Measurements from ENCODE around the gene HSFX1.

The HSFX1 gene

GRCh38 chrX:149803458-149804062 is 29.7 kb downstream of the HSFX1 start:
- Histone ChIP-seq H3K27ac (ENCODE audit: insufficient read depth, low read length, poor library complexity, severe bottlenecking) (no peak overlapping the region), H3K4me1 (ENCODE audit: control insufficient read depth, insufficient read depth, low read length, poor library complexity, severe bottlenecking) (no peaks in the 10 kb centered on the region), H3K36me3 (ENCODE audit: control insufficient read depth, insufficient read depth, low read length) (no peaks in the 10 kb centered on the region), H3K9me3 (ENCODE audit: control insufficient read depth, low read length) (no peaks in the 10 kb centered on the region), H3K27me3 (replicated peaks; ENCODE audit: control insufficient read depth, insufficient read depth, low read length, poor library complexity, severe bottlenecking) (no peaks in the 10 kb centered on the region), H3K4me3 (ENCODE audit: insufficient read depth, low read depth, low read length, poor library complexity, severe bottlenecking) (no peak overlapping the region)
- DNase-seq: no peak

- Histone ChIP-seq H3K27ac (ENCODE audit: insufficient read depth, low read length, poor library complexity, severe bottlenecking) (no peak overlapping the region), H3K4me3 (ENCODE audit: insufficient read depth, low read depth, low read length, poor library complexity, severe bottlenecking) (no peak overlapping the region), H3K36me3 (ENCODE audit: control insufficient read depth, insufficient read depth, low read length) (no peaks in the 10 kb centered on the region), H3K4me1 (ENCODE audit: control insufficient read depth, insufficient read depth, low read length, poor library complexity, severe bottlenecking) (no peaks in the 10 kb centered on the region), H3K27me3 (replicated peaks; ENCODE audit: control insufficient read depth, insufficient read depth, low read length, poor library complexity, severe bottlenecking) (no peaks in the 10 kb centered on the region), H3K9me3 (ENCODE audit: control insufficient read depth, low read length) (no peaks in the 10 kb centered on the region)
- no peak for DNase-seq
These were observed 30.2 kb downstream of the HSFX1 start for GRCh38 chrX:149804102-149804501.

- H3K27ac ChIP-seq (ENCODE audit: insufficient read depth, low read length, poor library complexity, severe bottlenecking): no peak overlapping the region
- no peak overlapping the region for H3K4me3 ChIP-seq (ENCODE audit: insufficient read depth, low read depth, low read length, poor library complexity, severe bottlenecking)
- no peak for DNase-seq
- H3K4me1 ChIP-seq (ENCODE audit: control insufficient read depth, insufficient read depth, low read length, poor library complexity, severe bottlenecking): no peaks in the 10 kb centered on the region
- no peaks in the 10 kb centered on the region for H3K9me3 ChIP-seq (ENCODE audit: control insufficient read depth, low read length)
- no peaks in the 10 kb centered on the region for H3K36me3 ChIP-seq (ENCODE audit: control insufficient read depth, insufficient read depth, low read length)
- H3K27me3 ChIP-seq (replicated peaks; ENCODE audit: control insufficient read depth, insufficient read depth, low read length, poor library complexity, severe bottlenecking): no peaks in the 10 kb centered on the region
These were observed 34.0 kb downstream of the HSFX1 start for GRCh38 chrX:149807747-149808458.

GRCh38 chrX:149818652-149819051 is 44.8 kb downstream of the HSFX1 start:
- H3K27ac ChIP-seq (ENCODE audit: insufficient read depth, low read length, poor library complexity, severe bottlenecking): no peak overlapping the region
- H3K4me1 ChIP-seq (ENCODE audit: control insufficient read depth, insufficient read depth, low read length, poor library complexity, severe bottlenecking): no peaks in the 10 kb centered on the region
- no peaks in the 10 kb centered on the region for H3K36me3 ChIP-seq (ENCODE audit: control insufficient read depth, insufficient read depth, low read length)
- no peaks in the 10 kb centered on the region for H3K27me3 ChIP-seq (replicated peaks; ENCODE audit: control insufficient read depth, insufficient read depth, low read length, poor library complexity, severe bottlenecking)
- no peaks in the 10 kb centered on the region for H3K9me3 ChIP-seq (ENCODE audit: control insufficient read depth, low read length)
- no peak for DNase-seq
- H3K4me3 ChIP-seq (ENCODE audit: insufficient read depth, low read depth, low read length, poor library complexity, severe bottlenecking): no peak overlapping the region

- no peak for DNase-seq
- Histone ChIP-seq H3K27ac (ENCODE audit: insufficient read depth, low read length, poor library complexity, severe bottlenecking) (no peak overlapping the region), H3K36me3 (ENCODE audit: control insufficient read depth, insufficient read depth, low read length) (no peaks in the 10 kb centered on the region), H3K9me3 (ENCODE audit: control insufficient read depth, low read length) (no peaks in the 10 kb centered on the region), H3K27me3 (replicated peaks; ENCODE audit: control insufficient read depth, insufficient read depth, low read length, poor library complexity, severe bottlenecking) (no peaks in the 10 kb centered on the region), H3K4me1 (ENCODE audit: control insufficient read depth, insufficient read depth, low read length, poor library complexity, severe bottlenecking) (no peaks in the 10 kb centered on the region), H3K4me3 (ENCODE audit: insufficient read depth, low read depth, low read length, poor library complexity, severe bottlenecking) (no peak overlapping the region)
These were observed 45.5 kb downstream of the HSFX1 start for GRCh38 chrX:149819371-149819770.

- H3K27ac ChIP-seq (ENCODE audit: insufficient read depth, low read length, poor library complexity, severe bottlenecking): no peak overlapping the region
- no peak for DNase-seq
- no peaks in the 10 kb centered on the region for H3K4me1 ChIP-seq (ENCODE audit: control insufficient read depth, insufficient read depth, low read length, poor library complexity, severe bottlenecking)
- H3K4me3 ChIP-seq (ENCODE audit: insufficient read depth, low read depth, low read length, poor library complexity, severe bottlenecking): no peak overlapping the region
- no peaks in the 10 kb centered on the region for H3K27me3 ChIP-seq (replicated peaks; ENCODE audit: control insufficient read depth, insufficient read depth, low read length, poor library complexity, severe bottlenecking)
- no peaks in the 10 kb centered on the region for H3K9me3 ChIP-seq (ENCODE audit: control insufficient read depth, low read length)
- no peaks in the 10 kb centered on the region for H3K36me3 ChIP-seq (ENCODE audit: control insufficient read depth, insufficient read depth, low read length)
These were observed 51.6 kb downstream of the HSFX1 start for GRCh38 chrX:149825424-149825823.

All from effector memory CD4-positive, alpha-beta T cell (primary cell).